GM19240 (cell line): ENCODE data around the gene MAB21L4.

Experiments used
- DNase-seq: peaks from one replicate; pipeline ENCODE4 v3.0.0; 2011; ENCODE audit warnings: low spot score; ENCODE audit not compliant: insufficient read length

MAB21L4 gene

GRCh38 chr2:240925568-240926515, 29.9 kb upstream of the MAB21L4 start:
- no peak for DNase-seq

GRCh38 chr2:240925191-240925567, 29.2 kb upstream of the MAB21L4 start:
- DNase-seq: no peak

GRCh38 chr2:240922982-240923537, 27.1 kb upstream of the MAB21L4 start:
- no peak for DNase-seq

DNA sequence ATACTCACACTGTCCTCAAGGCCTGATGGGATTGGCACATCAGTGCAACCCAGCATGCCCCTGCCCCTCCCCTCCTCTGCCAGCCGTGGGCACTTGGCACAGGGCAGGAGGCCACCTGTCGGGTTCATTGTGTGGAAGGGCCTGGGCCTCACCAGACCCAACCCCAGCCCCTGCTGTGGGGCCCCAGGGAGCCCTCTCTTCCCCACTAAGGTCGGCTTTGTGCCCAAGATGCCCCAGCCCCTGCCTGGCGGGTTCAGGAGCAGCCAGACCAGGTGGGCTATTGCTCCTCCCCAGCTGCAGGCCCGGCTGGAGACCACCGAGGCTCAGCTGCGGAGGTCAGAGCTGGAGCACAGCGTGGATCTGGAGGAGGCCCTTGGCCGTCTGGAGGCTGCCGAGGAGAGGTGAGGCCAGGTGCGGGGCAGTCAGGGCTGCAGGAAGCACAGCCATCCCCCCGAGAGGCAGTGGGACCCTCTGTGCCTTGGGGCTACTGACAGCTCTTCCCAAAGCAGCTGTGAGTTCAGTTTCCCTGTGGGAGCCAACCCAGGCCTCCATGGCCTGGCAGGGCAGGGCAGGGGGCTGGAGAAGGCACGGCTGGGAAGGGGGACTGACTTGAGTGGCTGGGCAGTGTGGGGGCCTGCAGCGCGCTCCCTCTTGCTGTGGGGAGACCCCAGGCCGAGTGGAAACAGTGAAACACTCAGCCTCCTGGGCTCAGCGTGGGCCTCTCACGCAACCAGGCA, 26.5 kb upstream of the MAB21L4 start:
- no peak for DNase-seq

GRCh38 chr2:240921995-240922244, 26.0 kb upstream of the MAB21L4 start:
- DNase-seq: no peak

DNA sequence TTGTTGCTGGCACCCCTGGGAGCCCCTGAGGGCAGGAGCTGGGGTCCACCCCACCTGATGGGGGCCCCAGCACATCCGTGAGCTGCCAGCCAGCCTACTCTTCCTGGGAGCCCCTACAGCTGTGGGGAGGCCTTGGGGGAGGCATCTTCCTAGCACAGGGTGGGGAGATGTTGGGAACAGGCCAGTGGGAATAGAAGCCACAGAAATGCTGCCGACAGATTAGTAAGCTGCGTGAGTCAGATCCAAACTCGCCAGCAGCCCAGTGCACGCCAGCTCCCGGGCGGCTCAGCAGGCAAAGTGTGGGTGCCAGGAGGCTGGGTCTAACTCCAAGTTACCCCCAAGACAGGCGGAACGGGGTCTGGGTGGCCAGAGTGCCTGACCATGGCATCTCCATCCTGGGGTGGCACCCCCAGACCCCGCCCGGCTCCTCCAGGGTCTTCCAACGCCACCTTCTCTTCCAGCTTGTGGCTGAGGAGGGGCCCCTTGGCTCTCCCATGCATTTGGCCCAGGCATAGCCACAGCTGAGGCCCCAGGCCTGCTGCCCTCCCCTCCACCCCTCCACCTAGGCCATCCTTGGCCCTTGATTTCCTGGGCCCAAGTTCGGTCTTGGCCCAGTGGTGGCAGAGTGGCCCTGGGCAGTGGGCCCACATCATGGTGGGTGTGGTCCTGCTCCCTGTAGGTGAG, 25.5 kb upstream of the MAB21L4 start:
- no peak for DNase-seq

GRCh38 chr2:240920783-240921231, 24.9 kb upstream of the MAB21L4 start:
- no peak for DNase-seq

GRCh38 chr2:240919786-240920782, 24.1 kb upstream of the MAB21L4 start:
- no peak for DNase-seq

DNA sequence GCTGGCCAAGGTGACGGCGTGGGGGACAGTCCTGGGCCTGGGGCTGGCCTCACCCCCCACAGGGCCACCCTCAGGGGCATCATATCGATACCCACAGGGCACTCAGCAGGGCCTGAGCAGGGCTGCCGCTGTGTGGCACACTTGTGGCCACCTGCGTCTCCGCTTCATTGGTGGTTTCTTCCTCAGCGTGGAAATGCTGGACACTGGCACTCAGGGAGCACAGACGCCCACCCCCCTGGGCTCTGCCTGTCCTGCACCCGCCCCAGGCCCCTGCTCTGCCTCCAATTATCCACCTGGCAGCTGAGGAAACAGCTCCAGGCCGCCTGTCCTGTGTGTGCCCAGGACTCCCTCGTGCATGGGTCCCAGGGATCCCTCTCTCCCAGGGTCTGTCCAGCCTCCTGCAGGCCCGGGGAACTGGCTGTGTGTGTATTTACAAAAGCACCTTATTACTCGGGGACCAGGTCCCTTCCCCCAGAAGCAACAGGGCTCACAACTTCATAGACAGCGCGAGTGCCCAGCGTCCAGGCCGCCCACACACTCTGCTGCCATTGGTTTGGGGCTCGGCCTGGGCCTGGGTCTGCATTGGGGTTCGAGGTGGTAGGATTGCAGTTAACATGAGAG, 23.3 kb upstream of the MAB21L4 start:
- no peak for DNase-seq

- no peak for DNase-seq
Observed at GRCh38 chr2:240918258-240919091, 22.5 kb upstream of the MAB21L4 start.

GRCh38 chr2:240917684-240918257, 21.8 kb upstream of the MAB21L4 start:
- no peak for DNase-seq

DNA sequence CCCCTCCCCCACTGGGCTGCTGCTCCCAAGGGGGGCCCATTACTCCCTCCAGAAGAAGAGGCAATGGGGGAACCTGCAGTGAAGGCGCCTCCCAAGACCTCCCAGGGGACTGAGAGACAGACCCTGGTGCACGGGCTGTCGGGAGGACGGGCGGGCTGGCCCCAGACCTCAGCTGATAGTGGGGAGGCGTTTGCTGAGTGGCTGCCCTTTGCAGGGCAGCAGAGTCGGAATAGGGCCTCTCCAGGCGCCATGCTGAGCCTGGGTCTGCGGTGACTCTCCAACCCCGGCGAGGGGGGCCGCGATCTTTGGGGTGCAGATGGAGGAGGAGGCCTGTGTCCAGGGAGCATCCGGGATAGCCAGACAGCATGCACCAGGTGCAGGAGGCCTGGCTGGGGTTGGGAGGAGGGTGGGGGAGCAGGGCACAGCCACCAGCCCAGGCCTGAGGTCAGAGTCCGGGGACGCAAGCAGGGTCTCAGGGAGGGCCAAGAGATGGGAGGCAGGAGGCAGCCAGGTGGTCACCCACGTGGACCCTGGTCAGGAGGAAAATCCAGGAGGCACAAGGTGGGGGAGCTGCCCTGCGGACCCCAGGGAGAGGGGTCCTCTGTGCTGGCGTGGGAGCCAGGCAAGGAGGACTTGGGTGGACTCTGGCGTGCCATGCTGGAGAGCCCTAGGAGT, 21.2 kb upstream of the MAB21L4 start:
- no peak for DNase-seq

GRCh38 chr2:240916571-240917008, 20.6 kb upstream of the MAB21L4 start:
- DNase-seq: no peak

DNA sequence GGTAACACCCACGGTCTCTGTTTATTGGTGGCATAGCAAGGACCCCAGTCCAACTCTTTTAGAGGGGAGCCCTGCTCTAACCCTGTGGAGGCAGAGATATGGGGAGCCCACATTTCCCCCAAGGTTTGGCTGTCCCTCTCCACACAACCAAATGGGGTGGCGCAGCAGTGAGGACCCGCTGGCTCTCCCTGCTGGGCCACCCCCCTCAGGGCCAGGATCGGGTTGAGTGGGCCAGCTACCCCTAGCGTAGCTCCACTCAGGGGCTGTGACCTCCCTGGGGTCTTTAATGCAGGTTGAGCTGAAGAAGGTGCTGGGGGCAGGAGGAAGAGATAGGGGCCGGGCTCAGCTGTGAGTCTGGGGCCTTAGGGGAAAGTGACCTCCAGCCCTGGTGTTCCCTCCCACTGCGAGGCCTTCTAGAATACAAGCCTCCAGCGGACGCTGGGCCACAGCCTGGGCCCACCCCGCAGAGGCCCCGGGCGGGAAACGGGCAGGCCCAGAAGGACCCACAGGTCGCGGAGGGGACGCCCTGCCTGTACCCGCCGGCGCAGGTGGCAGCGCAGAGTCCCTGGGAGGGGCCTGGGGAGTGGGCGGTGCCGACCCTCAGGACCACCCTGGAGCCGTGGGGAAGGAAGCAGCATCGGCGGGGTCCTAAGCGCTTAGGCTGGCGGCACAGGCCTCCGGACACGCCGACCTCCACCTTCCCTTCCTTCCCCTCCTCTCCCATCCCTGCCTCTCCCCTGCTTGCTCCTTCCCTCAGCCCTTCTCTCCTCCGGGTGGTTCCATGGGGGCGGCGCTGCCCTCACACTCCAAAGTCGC, 19.8 kb upstream of the MAB21L4 start:
- DNase-seq: no peak

- no peak for DNase-seq
Observed at GRCh38 chr2:240914645-240915525, 18.9 kb upstream of the MAB21L4 start.
